MM.1S (cell line): ENCODE measurements around the gene ARHGAP45.

ENCODE experiments used
- DNase-seq: peaks from one replicate; pipeline ENCODE4 v3.0.0-alpha.2; 2015
- H2AFZ ChIP-seq: fragments of 300-600 bp; sonication (generic); 2 replicates; pipeline ENCODE4 v1.6.0; 2016; ENCODE audit warnings: antibody characterized with exemption, low read length
- H3F3A ChIP-seq: fragments of 300-600 bp; sonication (generic); 2 replicates; pipeline ENCODE4 v1.6.1; 2016; ENCODE audit warnings: mild to moderate bottlenecking, antibody characterized with exemption, low read length, moderate library complexity, mixed read lengths; ENCODE audit not compliant: insufficient read depth
- H3K27ac ChIP-seq: fragments of 300-600 bp; sonication (generic); 2 replicates; pipeline ENCODE4 v1.5.1; 2016; ENCODE audit warnings: mild to moderate bottlenecking, low read length
- H3K27me3 ChIP-seq: fragments of 300-600 bp; sonication (generic); replicated peaks from 2 replicates; pipeline ENCODE4 v1.6.0; 2016; ENCODE audit warnings: low read length; ENCODE audit not compliant: insufficient read depth
- H3K36me3 ChIP-seq: fragments of 300-600 bp; sonication (generic); replicated peaks from 2 replicates; pipeline ENCODE4 v1.6.1; 2016; ENCODE audit warnings: mild to moderate bottlenecking, low read length, mixed read lengths; ENCODE audit not compliant: insufficient read depth
- H3K4me1 ChIP-seq: fragments of 300-600 bp; sonication (generic); 2 replicates; pipeline ENCODE4 v1.6.1; 2016; ENCODE audit warnings: low read length, mixed read lengths
- H3K4me2 ChIP-seq: fragments of 300-600 bp; sonication (generic); 2 replicates; pipeline ENCODE4 v1.6.0; 2016; ENCODE audit warnings: low read depth, low read length
- H3K4me3 ChIP-seq: fragments of 300-600 bp; sonication (generic); 2 replicates; pipeline ENCODE4 v1.5.1; 2016; ENCODE audit warnings: low read length, mixed read lengths
- H3K79me2 ChIP-seq: fragments of 300-600 bp; sonication (generic); 2 replicates; pipeline ENCODE4 v1.6.1; 2016; ENCODE audit warnings: mixed run types, low read length, mixed read lengths
- H3K9ac ChIP-seq: fragments of 300-600 bp; sonication (generic); 2 replicates; pipeline ENCODE4 v1.6.1; 2016; ENCODE audit warnings: low read length, mixed read lengths
- H3K9me2 ChIP-seq: fragments of 300-600 bp; sonication (generic); replicated peaks from 2 replicates; pipeline ENCODE4 v1.6.1; 2016; ENCODE audit warnings: mild to moderate bottlenecking, low read length, mixed read lengths; ENCODE audit not compliant: insufficient read depth
- H3K9me3 ChIP-seq: fragments of 300-600 bp; sonication (generic); replicated peaks from 2 replicates; pipeline ENCODE4 v1.6.1; 2016; ENCODE audit warnings: mild to moderate bottlenecking, low read length, mixed read lengths; ENCODE audit not compliant: insufficient read depth
- H4K20me1 ChIP-seq: fragments of 300-600 bp; sonication (generic); 2 replicates; pipeline ENCODE4 v1.6.1; 2016; ENCODE audit warnings: mild to moderate bottlenecking, low read length, moderate library complexity, mixed read lengths; ENCODE audit not compliant: insufficient read depth
- EZH2 ChIP-seq: fragments of 300-600 bp; sonication (generic); optimal IDR thresholded peaks from 2 replicates; pipeline ENCODE3; 2017; ENCODE audit warnings: low read depth, mild to moderate bottlenecking, antibody characterized with exemption, low read length, mixed read lengths
- EZH2phosphoT487 ChIP-seq: fragments of 300-600 bp; sonication (generic); IDR thresholded peaks from 2 replicates; pipeline ENCODE4 v1.6.1; 2018; ENCODE audit warnings: antibody characterized with exemption, low read length
- TF ChIP-seq, protein P1 (sequence below): fragments of 300-600 bp; sonication (generic); IDR thresholded peaks from 2 replicates; pipeline ENCODE4 v1.5.1; 2016; ENCODE audit warnings: antibody characterized with exemption, low read length, mixed read lengths

The ARHGAP45 gene

DNA sequence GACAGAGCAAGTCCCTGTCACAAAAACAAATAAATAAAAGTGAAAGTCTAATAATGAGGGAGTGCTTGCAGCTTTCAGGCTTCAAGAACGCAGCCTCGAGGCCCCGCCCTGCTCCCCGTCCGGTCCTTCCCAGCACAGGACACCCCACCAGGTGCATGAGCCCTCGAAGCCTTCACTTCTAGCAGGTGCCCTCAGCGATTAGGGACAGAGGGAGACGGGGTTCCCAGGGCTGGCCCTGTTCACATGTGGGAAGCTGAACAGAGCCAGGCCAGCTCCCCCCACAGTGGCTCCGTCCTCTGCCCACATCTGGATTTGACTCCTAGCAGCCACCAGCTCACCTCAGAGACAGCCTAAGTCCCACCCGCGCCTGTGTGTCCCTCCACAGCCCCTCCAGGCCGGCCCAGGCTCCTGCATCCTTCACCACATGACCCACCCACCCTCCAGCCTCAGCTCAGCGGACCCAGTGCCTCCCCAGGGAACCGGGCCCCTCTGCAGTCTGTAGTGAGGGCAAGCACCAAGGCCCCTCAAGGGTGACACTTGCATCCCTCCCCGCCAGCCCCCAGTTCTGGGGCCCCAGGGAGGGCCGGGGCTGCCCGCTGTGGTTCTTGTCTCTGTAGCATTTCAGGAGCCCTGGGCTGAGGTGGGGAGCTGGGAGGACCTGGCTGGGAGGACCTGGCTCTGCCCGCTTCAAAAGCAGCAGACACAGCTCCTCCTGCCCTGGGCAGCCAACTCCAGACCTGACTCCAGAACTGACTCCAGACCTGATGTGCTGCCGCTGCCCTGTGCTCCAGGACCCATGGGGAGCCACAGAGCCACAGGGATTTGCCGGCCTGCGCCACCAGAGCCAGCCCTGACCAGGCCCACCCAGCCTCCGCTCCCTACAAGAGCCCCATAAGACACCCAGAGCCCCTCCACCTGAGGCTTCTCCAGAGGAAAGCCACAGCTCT, 64.1 kb downstream of the ARHGAP45 start:
- no peak for TF ChIP-seq EZH2
- no peak for TF ChIP-seq EZH2phosphoT487
- TF ChIP-seq, protein P1, sequence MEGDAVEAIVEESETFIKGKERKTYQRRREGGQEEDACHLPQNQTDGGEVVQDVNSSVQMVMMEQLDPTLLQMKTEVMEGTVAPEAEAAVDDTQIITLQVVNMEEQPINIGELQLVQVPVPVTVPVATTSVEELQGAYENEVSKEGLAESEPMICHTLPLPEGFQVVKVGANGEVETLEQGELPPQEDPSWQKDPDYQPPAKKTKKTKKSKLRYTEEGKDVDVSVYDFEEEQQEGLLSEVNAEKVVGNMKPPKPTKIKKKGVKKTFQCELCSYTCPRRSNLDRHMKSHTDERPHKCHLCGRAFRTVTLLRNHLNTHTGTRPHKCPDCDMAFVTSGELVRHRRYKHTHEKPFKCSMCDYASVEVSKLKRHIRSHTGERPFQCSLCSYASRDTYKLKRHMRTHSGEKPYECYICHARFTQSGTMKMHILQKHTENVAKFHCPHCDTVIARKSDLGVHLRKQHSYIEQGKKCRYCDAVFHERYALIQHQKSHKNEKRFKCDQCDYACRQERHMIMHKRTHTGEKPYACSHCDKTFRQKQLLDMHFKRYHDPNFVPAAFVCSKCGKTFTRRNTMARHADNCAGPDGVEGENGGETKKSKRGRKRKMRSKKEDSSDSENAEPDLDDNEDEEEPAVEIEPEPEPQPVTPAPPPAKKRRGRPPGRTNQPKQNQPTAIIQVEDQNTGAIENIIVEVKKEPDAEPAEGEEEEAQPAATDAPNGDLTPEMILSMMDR, result no peak
- H3K4me2 ChIP-seq, result peak overlapping the region; percentile 100
- peak overlapping the region; percentile 72 for H3K4me3 ChIP-seq
- H3K9me3 ChIP-seq, result no peaks in the 10 kb centered on the region
- peaks cover 63% of the 10 kb centered on the region for H3K79me2 ChIP-seq
- H3K36me3 ChIP-seq, result no peaks in the 10 kb centered on the region
- no peaks in the 10 kb centered on the region for H3K9me2 ChIP-seq
- H3K27me3 ChIP-seq, result no peaks in the 10 kb centered on the region
- H3K9ac ChIP-seq, result peak overlapping the region; percentile 76
- peaks cover 30% of the 10 kb centered on the region; the same call in 1 of the 2 replicates for H3K4me1 ChIP-seq
- DNase-seq, result peak; percentile 78
- H2AFZ ChIP-seq, result peak overlapping the region; percentile 42; the same call in 1 of the 2 replicates
- no peaks in the 10 kb centered on the region for H4K20me1 ChIP-seq
- peak overlapping the region; percentile 83; the same call in 1 of the 2 replicates for H3K27ac ChIP-seq
- peaks cover 27% of the 10 kb centered on the region for H3F3A ChIP-seq

DNA sequence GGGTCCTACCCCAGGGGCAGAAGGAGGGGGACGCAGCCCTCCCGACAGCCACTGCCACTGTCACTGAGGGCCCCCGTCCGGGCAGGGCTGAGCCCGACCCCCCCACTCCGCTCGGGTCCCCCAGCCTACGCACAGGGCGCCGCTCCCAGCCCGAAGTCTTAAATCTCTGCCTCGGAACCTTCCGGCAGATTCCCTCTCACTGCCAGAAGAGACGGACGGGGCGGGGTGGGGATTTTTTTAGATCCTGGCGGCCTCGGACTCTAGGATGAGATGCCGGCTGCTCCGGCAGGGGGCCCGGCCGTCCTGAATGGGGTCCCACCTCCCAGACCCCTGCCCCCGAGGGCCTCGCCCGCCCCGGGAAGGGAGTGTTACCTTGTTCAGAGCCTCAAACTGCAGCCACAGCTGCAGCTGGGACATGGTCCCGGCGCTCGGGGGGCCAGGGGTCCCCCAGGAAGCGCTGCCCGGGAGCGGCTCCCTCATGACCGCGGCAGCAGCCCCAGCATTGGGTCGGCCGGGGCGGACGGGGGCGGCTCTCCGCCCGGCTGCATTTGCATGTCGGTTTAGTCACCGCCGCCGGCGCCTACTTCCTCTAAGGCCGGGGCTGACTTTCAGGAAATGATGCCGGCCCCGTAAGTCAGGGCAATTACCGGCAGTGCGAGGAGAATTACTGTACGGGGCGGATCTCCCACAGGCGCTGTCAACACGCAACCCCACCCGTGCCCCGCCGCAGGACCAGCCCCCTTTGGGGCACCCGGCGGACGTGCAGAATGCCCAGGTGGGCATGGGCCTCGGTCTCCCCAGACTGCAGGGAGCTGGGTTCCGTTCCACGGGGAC, 65.0 kb downstream of the ARHGAP45 start:
- Histone ChIP-seq H3K4me3 (peak overlapping the region; percentile 72), H3K36me3 (no peaks in the 10 kb centered on the region), H3K4me1 (peaks cover 30% of the 10 kb centered on the region; the same call in 1 of the 2 replicates), H3K9me3 (no peaks in the 10 kb centered on the region), H3K4me2 (peak overlapping the region; percentile 100), H3K27me3 (no peaks in the 10 kb centered on the region), H3K9ac (peak overlapping the region; percentile 76), H2AFZ (peak overlapping the region; percentile 42), H3K27ac (peak overlapping the region; percentile 83), H3K9me2 (no peaks in the 10 kb centered on the region), H4K20me1 (no peaks in the 10 kb centered on the region), H3K79me2 (peaks cover 61% of the 10 kb centered on the region), H3F3A (peaks cover 27% of the 10 kb centered on the region)
- peak; percentile 89 for DNase-seq
- TF ChIP-seq EZH2phosphoT487, result no peak
- TF ChIP-seq, protein P1, result no peak

DNA sequence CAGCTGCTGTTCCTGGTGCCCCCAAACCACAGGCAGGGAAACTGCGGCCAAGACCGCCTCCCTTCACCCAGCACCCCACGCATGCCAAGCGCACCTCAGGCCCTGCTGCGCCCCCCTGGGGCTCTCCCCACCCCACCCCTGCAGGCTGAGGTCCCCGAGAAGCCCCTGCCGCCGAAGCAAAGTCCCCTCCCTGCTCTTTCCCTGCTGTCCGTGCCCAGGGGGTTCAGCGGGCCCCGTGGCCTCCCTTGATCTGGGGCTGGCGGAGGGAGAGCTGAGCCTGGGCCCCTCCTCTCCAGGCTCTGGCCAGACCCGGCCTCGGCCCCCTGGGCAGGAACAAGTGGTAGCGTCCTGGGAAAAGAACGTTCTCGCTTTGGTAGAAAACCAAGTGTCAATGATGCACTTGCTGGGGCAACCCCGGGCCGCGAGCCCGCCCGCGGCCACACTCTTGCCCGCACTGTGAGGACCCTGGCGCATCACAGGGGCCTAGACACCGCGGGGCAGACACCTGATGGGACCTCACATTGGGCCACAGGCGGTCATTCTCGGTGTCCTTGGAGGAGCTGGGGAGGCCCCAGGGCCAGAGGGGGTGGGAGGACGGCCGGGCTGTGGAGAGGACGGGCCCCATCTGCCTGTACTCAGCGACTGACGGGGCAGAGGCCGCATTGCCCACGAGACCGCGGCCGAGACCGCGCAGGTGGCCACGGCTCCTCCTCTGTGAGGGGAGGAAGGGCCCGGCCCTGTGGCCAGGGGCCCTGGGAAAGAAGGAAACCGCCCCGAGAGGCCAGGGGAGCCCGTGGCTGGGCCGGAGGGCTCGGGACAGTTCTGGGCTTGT, 65.8 kb downstream of the ARHGAP45 start:
- Histone ChIP-seq H3F3A (peaks cover 27% of the 10 kb centered on the region), H3K27me3 (no peaks in the 10 kb centered on the region), H3K9ac (peak overlapping the region; percentile 76), H3K4me3 (peak overlapping the region; percentile 72), H3K9me2 (no peaks in the 10 kb centered on the region), H3K79me2 (peaks cover 53% of the 10 kb centered on the region), H3K4me2 (peak overlapping the region; percentile 100), H3K4me1 (peaks cover 30% of the 10 kb centered on the region; the same call in 1 of the 2 replicates), H3K27ac (peak overlapping the region; percentile 83), H2AFZ (peak overlapping the region; percentile 42), H3K9me3 (no peaks in the 10 kb centered on the region), H4K20me1 (no peaks in the 10 kb centered on the region), H3K36me3 (no peaks in the 10 kb centered on the region)
- peak; percentile 27 for DNase-seq
- TF ChIP-seq EZH2phosphoT487 (no peak), EZH2 (no peak)
- TF ChIP-seq, protein P1, result no peak
